Stimulated activated naive CD4-positive, alpha-beta T cell treated with Interleukin-2 at 50 U/mL for 16 hours (primary cell): ENCODE measurements around the gene KRTAP4-8.
"Not testable (repeated sequence)": the region's sequence is repeated elsewhere in the genome, so short reads cannot be mapped to it uniquely, and the experiment has no call there.

ENCODE experiments used
- DNase-seq: peaks from one replicate; lab custom pipeline; 2025; lab: John Stamatoyannopoulos, UW

The KRTAP4-8 gene

DNA sequence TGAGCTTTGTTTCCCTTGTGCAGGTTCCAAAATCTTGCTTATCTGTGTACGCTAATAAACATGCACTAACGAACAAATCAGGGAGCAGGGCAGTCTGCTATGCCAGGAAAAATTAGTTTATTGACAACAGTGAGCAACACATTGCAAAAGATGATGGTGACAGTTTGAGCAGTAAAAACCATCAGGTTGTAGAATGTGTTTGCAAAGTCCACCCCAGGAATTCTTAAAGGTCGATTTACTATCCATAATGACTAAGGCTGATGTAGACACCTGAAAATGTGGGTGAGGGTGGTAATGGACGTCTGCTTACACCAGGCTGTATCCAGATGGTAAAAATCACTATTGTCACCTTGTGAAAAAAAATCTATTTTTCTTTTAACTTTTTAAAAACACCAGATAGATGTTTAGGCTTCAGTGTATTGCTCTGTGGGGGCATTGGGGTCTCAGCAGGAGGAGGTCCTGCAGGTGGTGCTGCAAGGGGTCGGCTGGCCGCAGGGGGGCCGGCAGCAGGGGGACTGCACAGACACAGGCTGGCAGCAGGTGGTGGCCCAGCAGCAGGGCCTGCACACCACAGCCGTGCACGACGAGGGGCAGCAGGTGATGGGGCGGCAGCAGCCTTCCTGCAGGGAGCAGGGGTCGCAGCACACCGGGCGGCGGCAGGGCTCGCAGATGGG is 32.8 kb downstream of the KRTAP4-8 start:
- not testable (repeated sequence) for DNase-seq

DNA sequence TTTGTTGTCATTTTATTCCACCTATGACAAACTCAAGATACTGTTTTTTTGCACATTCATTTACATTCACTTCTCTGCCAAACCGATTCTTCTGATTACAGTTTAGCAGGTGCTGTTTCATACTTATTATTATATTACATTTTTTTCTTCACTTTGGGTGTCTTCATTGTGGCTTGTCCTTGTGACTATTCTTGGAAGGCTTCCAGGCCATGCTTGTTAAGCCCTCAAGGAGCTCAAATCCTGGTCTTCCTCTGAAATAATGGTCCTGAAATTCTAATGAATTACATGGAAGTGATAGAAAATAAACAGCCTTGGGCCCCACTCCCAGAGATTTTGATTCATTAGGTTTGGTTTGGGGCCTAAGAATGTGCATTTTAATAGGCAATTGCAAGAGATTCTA is 33.6 kb downstream of the KRTAP4-8 start:
- no peak for DNase-seq

DNA sequence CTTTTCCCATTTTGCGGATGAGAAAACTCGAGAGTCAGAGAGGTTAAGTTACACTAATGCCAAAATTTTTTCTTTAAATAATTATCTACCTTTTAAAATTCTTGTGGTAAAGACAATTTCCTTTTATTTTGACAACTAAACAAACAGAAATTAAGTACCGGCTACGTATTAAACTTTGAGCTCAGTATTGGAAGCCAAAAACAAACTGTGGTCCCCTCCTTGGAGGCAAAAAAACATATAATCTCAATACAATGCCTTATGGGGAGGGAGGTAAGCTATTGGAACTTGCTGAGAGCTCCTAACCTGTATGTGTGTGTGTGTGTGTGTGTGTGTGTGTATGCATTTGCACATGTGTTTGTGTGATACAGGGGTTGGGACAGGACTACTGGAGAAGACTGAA is 34.5 kb downstream of the KRTAP4-8 start:
- DNase-seq, result no peak

DNA sequence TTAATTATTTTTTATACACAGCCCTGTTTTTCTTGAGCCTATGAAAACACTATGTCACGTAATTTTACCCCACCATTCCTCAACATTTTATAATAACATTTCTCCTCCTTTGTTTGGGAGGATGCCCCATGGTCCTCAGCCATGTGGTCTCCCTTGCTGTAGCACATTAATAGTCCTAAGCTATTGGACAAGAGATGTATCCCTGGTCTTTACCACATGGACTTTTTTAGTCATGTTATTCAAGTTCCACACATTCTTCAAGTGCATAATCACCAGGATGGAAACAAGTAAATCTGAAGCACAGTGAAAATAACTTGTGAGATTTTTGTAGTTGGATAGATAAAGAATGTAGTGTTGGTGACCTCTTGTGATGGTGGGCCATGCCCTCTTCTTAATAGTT is 36.0 kb downstream of the KRTAP4-8 start:
- DNase-seq, result no peak

DNA sequence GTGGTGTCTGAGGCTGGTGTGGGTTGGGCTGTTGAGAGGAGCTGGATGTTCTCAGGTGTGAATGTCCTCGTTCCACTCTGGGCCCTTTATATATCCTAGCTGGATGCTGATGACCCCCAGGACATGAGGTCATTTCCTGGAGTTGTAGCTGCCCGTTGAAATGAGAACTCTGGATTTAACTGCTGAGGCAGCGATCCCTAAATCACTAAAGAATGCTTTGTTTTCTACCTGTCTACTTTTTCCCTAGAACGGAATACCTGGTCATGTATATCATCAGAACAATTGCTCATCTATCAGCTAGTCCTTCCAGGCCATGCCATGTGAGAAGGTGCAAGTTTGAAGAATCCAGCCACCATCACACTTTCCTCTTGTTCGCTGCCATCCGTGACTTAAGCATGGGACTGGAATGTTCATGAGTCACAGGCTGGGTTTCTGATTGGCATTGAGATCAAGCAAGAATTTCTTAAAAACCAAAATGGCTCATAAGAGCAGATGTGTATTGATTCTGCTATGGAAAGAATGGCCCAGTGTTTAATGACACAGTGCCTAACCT is 37.8 kb downstream of the KRTAP4-8 start, which contains the start of gene KRTAP2-3:
KRTAP2-3 (minus strand) TSS at position 63 of the 553 bp plus-strand sequence. CDS start 64 bp downstream, outside the sequence.
- DNase-seq, result no peak

DNA sequence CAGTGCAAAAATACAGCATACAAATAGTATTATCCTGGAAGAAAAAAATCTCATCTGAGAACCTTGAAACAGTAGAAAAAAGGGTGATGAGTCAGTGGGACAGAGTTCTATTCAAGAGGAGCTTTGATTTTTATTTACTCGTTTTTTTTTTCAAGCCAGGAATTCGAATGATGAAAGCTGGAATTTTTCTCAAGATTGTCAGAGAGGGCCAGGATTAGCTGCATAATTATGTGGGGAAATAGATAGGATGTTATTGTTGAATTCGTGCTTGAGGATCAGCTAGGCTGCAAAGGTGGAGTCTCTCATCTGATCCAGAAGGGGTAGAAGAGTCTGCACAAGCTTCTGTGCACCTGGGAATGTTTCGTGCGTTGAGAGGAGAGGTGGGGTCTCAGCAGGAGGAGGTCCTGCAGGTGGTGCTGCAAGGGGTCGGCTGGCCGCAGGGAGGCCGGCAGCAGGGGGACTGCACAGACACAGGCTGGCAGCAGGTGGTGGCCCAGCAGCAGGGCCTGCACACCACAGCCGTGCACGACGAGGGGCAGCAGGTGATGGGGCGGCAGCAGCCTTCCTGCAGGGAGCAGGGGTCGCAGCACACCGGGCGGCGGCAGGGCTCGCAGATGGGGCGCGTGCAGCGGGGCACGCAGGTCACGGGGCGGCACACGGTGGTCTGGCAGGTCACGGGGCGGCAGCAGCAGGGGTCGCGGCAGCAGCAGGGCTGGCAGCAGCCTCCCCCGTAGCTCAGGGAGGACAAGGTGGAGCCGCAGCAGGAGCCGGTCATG is 38.5 kb downstream of the KRTAP4-8 start:
- not testable (repeated sequence) for DNase-seq

DNA sequence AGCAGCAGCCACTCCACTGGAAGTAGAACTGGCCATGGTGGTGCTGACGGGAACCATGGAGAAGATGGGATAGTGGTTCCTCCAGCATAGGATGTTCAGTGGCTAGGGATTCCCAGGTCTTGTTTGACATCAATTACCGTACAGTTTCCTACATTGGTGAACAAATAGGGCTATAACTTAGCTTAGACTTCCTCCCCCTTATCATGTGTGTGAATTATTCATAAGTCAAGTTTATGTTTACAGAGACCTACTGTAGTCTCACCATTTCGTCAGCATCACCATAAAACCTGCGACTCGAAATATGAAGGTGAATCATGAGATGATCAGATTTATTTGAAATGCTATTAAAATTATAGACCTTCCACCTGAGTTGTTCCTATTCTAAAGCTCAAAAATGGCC is 39.2 kb downstream of the KRTAP4-8 start:
- DNase-seq, result no peak

DNA sequence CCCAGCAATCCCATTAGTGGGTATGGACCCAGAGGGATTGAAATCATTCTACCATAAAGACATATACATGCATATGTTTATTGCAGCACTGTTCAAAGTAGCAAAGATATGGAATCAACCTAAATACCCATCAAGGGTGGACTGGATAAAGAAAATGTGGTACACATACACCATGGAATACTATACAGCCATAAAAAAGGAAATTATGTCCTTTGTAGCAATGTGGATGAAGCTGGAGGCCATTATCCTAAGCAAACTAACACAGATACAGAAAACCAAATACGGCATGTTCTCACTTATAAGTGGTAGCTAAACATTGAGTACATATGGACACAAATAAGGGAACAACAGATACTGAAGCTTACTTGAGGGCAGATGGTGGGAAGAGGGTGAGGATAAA is 40.4 kb downstream of the KRTAP4-8 start:
- DNase-seq, result no peak

DNA sequence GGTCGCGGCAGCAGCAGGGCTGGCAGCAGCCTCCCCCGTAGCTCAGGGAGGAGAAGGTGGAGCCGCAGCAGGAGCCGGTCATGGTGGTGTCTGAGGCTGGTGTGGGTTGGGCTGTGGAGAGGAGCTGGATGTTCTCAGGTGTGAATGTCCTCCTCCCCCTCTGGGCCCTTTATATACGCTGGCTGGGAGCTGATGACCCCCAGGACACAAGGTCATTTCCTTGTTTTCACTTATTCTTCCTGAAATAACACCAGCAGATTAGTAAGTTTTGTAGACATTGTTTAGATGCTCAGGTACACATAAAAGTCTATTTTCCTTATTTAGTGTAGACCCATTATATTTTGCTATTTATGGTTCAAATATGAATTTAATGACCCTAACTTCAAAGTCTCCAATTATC is 42.8 kb downstream of the KRTAP4-8 start, which contains the start of gene KRTAP2-2:
KRTAP2-2 (minus strand) TSS at position 101 of the 400 bp plus-strand sequence; CDS start at position 82, 19 bp downstream.
- DNase-seq, result not testable (repeated sequence)

DNA sequence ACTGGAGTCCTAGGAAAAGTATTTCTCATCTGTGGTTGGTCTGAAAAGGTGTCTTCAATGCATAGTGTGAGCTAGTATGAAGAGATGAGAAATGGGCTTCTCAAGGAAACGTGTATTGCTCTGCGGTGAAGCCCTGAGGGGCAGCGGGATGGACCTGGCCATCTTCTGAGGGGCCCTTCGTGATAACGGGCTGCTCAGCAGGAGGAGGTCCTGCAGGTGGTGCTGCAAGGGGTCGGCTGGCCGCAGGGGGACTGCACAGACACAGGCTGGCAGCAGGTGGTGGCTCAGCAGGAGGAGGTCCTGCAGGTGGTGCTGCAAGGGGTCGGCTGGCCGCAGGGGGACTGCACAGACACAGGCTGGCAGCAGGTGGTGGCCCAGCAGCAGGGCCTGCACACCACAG is 43.4 kb downstream of the KRTAP4-8 start:
- not testable (repeated sequence) for DNase-seq

DNA sequence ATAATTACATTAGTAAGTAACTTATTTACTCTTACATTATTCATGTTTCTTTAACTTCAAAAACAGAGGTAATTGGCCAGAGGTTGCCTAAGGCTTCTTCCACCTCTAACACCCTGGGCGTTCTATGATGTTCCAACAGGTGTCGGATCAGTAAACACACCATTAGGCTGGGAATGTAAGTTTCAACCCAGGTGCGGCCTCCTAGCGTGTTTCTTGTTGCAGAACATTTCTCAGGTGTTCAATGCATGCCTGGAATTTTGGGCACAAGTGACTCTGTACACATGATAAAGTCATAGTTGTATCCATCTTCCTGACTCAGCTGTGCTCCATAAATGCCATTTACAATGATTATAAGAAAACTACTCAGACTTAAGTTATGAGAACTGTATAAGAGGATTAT is 43.9 kb downstream of the KRTAP4-8 start:
- DNase-seq, result no peak

DNA sequence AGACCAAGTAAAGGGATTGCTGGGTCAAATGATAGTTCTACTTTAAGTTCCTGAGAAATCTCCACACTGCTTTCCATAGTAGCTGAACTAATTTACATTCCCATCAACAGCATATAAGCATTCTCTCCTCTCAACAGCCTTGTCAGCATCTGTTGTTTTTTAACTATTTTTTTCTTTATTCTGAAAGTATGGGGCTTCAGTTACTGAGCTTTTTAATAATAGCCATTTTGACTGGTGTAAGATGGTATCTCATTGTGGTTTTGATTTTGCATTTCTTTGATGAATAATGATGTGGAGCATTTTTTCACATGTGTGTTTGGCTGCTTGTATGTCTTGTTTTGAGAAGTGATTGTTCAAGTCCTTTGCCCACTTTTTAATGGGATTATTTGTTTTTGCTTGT is 45.4 kb downstream of the KRTAP4-8 start:
- DNase-seq, result no peak

DNA sequence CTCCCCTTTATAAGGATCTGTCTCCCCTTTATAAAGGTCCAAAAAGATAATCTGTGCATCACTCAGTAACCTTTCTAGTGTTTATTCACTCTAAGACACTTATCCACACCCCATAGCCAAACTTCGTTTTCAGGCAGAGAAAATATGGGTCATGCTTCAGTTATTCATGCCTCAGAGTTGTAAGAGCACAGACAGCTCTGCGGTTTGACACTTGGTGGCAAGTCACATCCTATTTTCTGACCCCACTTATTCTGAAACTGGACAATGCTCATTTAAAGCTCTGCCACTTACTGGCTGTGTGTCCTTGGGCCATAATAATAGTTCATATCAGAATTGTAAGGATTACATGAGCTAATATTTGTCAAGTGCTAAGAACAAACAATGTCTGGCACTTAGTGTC is 48.8 kb downstream of the KRTAP4-8 start:
- no peak for DNase-seq

DNA sequence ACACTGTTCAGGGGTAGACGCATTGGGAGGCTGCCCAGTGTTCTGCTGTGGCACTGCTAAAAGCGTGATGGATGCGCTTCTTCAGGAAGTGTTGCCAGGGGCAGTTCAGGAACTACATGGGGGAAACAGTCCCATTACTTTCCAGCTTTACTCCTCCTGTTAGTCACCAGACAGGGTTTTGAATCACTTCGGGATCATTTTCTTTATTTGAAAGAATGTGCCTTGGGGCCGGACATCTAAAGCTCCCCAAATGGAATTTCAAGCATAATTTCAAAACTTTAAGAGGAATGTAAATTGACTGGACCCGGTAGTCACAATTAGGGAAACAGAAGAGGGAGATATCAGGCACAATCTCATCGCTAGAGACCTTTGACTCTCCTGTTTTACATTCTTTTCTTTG is 49.5 kb downstream of the KRTAP4-8 start:
- DNase-seq, result no peak
